Psoas muscle (tissue), 8 donors: ENCODE results near the gene TMEM132C. TPM values are rescaled to one million over a fixed set of nuclear protein-coding genes. Genes with fewer than 3 reads are reported as not detected.

Experiments
- ATAC-seq, 4 donors: fragments of 200-7000 bp; cut with Tn5 transposase; one replicate each; pipeline ENCODE4 v1.9.1; 2020; ENCODE audit warnings: moderate library complexity in 3 of 4, mild to moderate bottlenecking in 2 of 4
- DNase-seq, 2 donors: peaks; one replicate each; pipeline ENCODE4 v3.0.0-alpha.2; 2020
- H3K27ac ChIP-seq: fragments of 200-600 bp; one replicate; pipeline ENCODE4 v1.8.0; 2022
- H3K27me3 ChIP-seq, 3 donors: fragments of 200-600 bp in 1 of 3; one replicate each; pipeline versions ENCODE4 v1.6.1 to v1.8.0; 2013 to 2022; ENCODE audit warnings: low read length in 2 of 3, mild to moderate bottlenecking in 2 of 3, moderate library complexity in 1 of 3; ENCODE audit not compliant: insufficient read depth in 3 of 3
- H3K36me3 ChIP-seq, 2 donors: fragments of 200-600 bp in 1 of 2; one replicate each; pipeline versions ENCODE4 v1.6.1 to v1.8.0; 2013 to 2022; ENCODE audit warnings: low read depth in 1 of 2, mild to moderate bottlenecking in 1 of 2, moderate library complexity in 1 of 2; ENCODE audit not compliant: insufficient read depth in 1 of 2
- H3K4me1 ChIP-seq: fragments of 200-600 bp; one replicate; pipeline ENCODE4 v1.8.0; 2022
- H3K4me3 ChIP-seq: fragments of 200-600 bp; one replicate; pipeline ENCODE4 v1.8.0; 2022; ENCODE audit warnings: mild to moderate bottlenecking
- H3K9me3 ChIP-seq: fragments of 200-600 bp; one replicate; pipeline ENCODE4 v1.8.0; 2022
- WGBS, 3 donors: extraction: QIAGEN DNeasy Blood & Tissue Kit; methylation state at CpG; one replicate each; pipeline versions ENCODE4 v1.1.6 to v1.1.7; 2013; 5-methylcytosine and 5-hydroxymethylcytosine counted together
- intact Hi-C, 2 donors: fragments of 100-400 bp; cut with DNase I; formaldehyde crosslinking; loops; one replicate each; pipeline versions ENCODE4 v1.11.0 to v1.14.2; 2022
- polyA plus RNA-seq, 3 donors: library from polyadenylated mRNA; stranded (reverse); fragments of 200-250 nt; gene quantifications; one replicate each; pipeline ENCODE4 v1.2.3, GENCODE V29; 2013
- total RNA-seq, 4 donors: library from RNA; stranded (reverse); fragmentation: NEBNext Ultra II Directional in 2 of 4; extraction: Animal tissue kit (Norgen Biotek cat#: 25700) in 2 of 4; gene quantifications; one replicate each; pipeline versions ENCODE4 v1.2.1 to v1.2.4, GENCODE V29; 2021 to 2023
- TF ChIP-seq, protein P1 (sequence below): fragments of 200-600 bp; IDR thresholded peaks from one replicate; pipeline ENCODE4 v1.8.0; 2022; ENCODE audit warnings: antibody characterized with exemption
- donor health status: healthy with polysubstance abuse.
- donor health status: DM: no; HTN: no; CAD: no; lungs with moderate emphysema.
- donor health status: Bipolar disorder and iron deficiency.
- donor health status: healthy.
- donor health status: DM: yes; HTN: yes; CAD: no.
- donor health status: DM: no; HTN: no; CAD: no.
- donor health status: DM: no; HTN: no; CAD: no.
- donor health status: DM: yes; HTN: yes; CAD: no.

TMEM132C gene
- total and polyA plus RNA-seq, 7 donors, result 0.16 to 0.77 (median 0.47) TPM

DNA sequence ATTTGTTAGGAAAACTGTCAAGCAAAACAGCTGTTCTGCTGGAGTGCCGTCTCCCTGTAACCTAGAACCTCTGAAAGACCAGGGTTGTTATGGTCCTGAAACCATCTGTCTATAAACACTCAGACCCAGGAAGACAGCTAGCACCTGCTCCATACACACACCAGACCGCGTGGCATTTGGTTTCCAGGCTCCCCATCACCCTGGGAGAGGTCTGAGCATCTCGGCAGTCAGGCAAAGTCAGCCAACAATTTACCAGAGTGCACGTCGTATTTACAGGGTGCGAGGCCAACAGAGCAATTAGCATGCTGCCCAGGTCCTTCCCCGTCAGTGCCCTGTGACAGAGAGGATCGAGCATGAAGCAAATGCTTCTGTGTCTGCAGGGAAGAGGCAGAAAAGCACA, 284.3 kb downstream of the TMEM132C start:
- DNase-seq (no peak), ATAC-seq (no peak)
- no peak overlapping the region for H3K27ac ChIP-seq
- H3K4me3 ChIP-seq, result no peak overlapping the region
- intact Hi-C loops, result no loop called here
- no peaks in the 10 kb centered on the region for H3K9me3 ChIP-seq
- no peaks in the 10 kb centered on the region for H3K4me1 ChIP-seq
- TF ChIP-seq, protein P1, sequence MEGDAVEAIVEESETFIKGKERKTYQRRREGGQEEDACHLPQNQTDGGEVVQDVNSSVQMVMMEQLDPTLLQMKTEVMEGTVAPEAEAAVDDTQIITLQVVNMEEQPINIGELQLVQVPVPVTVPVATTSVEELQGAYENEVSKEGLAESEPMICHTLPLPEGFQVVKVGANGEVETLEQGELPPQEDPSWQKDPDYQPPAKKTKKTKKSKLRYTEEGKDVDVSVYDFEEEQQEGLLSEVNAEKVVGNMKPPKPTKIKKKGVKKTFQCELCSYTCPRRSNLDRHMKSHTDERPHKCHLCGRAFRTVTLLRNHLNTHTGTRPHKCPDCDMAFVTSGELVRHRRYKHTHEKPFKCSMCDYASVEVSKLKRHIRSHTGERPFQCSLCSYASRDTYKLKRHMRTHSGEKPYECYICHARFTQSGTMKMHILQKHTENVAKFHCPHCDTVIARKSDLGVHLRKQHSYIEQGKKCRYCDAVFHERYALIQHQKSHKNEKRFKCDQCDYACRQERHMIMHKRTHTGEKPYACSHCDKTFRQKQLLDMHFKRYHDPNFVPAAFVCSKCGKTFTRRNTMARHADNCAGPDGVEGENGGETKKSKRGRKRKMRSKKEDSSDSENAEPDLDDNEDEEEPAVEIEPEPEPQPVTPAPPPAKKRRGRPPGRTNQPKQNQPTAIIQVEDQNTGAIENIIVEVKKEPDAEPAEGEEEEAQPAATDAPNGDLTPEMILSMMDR, result no peak
- H3K36me3 ChIP-seq, result no peaks in the 10 kb centered on the region
- WGBS, 3 donors, result 12 to 19% (median 17%) methylated on average over 9 of the region's 9 CpGs
- H3K27me3 ChIP-seq, result peaks cover 0 to 2% (median 0%) of the 10 kb centered on the region in 3 donors

DNA sequence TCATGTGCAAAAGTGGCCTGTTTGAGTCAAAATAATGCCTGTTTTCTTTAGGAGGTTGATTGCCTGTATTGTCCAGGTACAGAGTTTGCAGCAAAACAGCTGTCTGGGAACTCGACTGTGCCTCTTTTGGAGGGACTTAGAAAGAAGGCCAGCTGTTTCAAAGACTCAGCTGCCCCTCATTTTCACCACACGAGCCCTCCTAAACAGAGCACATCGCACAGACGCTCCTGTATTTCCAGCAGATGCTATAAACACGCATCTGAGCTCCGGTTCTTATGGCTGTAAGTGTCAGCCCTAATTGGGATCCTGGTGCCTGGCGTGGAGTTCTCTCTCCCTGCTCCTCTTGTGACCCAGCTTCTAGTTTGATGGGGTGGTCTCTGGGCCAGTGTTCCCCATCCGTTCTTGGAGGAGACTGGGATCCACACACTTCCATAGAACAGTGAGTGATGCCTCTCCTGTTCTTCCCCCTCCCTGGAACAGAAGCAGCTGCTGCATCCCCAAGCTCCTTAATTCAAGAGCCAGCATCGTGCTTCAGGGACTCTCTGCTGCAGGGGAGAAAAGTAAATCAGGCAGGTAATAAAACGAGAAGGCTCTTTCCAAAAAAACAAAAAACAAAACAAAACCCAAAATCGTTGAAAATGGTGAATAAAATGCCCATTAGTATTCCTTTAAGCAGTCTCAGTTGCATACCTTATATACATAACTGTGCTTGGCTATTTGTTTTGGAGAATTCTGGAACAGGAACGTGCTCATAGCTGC, 287.8 kb downstream of the TMEM132C start:
- H3K27me3 ChIP-seq, result no peaks in the 10 kb centered on the region
- no peaks in the 10 kb centered on the region for H3K9me3 ChIP-seq
- H3K36me3 ChIP-seq, result no peaks in the 10 kb centered on the region
- H3K4me3 ChIP-seq, result no peak overlapping the region
- ATAC-seq (no peak), DNase-seq (no peak)
- no peak overlapping the region for H3K27ac ChIP-seq
- no peaks in the 10 kb centered on the region for H3K4me1 ChIP-seq
- intact Hi-C loops, result no loop called here
- 18 to 28% (median 19%) methylated on average over 12 of the region's 12 CpGs for WGBS, 3 donors
- TF ChIP-seq, protein P1, result no peak

DNA sequence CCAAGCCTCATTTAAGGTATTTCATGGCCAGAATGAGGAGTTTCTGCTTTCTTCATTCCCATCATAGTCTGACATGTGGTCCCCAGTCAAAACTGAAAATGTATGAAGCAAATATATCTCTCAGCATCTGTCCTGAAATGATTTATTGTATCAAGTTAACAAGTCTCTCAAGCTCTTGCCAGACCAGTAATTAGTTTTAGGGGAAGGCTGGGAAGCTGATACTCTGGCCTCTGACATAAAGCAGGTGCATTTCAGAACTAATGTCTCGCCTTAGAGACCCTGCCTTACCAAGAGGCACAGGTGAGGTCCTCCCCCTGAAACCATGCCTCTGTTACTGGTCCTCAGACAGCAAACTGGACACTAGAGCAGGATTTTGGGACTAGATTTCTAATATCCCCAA, 290.3 kb downstream of the TMEM132C start:
- WGBS, 3 donors, result 72 to 82% (median 79%) methylated on average over 1 of the region's 1 CpG
- no peak overlapping the region for H3K27ac ChIP-seq
- H3K9me3 ChIP-seq, result no peaks in the 10 kb centered on the region
- no peaks in the 10 kb centered on the region for H3K36me3 ChIP-seq
- TF ChIP-seq, protein P1, result no peak
- ATAC-seq, result no peak
- no peaks in the 10 kb centered on the region for H3K27me3 ChIP-seq
- intact Hi-C loops, result no loop called here
- no peak overlapping the region for H3K4me3 ChIP-seq
- no peak for DNase-seq
- no peaks in the 10 kb centered on the region for H3K4me1 ChIP-seq

DNA sequence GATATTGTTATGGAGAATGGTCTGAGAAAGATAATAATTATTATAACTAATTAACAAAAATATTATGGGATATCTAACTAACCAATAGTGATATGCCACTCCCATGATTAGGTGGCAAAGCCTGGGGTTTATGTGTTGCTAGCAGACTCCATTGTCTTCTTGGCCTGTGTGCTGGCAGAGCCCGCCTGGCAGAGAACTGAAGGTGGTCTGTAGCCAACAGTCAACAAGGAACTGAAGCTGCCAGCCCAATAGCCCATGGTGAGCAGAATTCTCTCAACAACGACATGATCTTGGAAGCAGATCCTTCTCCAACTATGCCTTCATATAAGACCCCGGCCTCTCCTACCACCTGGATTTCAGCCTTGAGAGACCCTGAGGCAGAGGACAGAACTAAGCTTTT, 298.0 kb downstream of the TMEM132C start:
- no peaks in the 10 kb centered on the region for H3K4me1 ChIP-seq
- no peaks in the 10 kb centered on the region for H3K27me3 ChIP-seq
- H3K4me3 ChIP-seq, result no peak overlapping the region
- no peak for ATAC-seq
- peaks cover 5% of the 10 kb centered on the region for H3K9me3 ChIP-seq
- no peak for DNase-seq
- TF ChIP-seq, protein P1, result no peak
- 43 to 70% (median 52%) methylated on average over 3 of the region's 3 CpGs for WGBS, 3 donors
- intact Hi-C loops, result no loop called here
- H3K27ac ChIP-seq, result no peak overlapping the region
- no peaks in the 10 kb centered on the region for H3K36me3 ChIP-seq

DNA sequence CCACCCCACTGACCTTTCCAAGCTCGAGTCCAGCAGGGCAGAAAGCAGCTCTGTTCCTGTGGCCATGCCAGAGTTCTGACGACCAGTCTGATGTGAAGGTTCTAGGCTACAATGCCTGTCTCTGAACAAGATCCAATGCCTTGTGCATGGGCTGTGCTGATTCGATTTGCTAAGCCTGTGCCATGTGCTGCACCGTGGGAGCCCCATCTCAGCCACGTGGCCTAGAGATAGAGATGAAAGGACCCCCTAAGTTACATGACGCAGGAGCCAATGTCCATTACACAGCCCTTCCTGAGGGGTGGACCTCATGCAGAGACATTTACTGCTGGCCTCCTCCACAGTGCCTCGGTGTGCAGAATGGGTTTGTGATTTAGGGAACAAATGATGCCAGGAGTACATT, 300.8 kb downstream of the TMEM132C start:
- no peaks in the 10 kb centered on the region for H3K27me3 ChIP-seq
- TF ChIP-seq, protein P1, result no peak
- peaks cover 10% of the 10 kb centered on the region for H3K9me3 ChIP-seq
- H3K4me3 ChIP-seq, result no peak overlapping the region
- 43 to 54% (median 46%) methylated on average over 7 of the region's 7 CpGs for WGBS, 3 donors
- no peaks in the 10 kb centered on the region for H3K36me3 ChIP-seq
- no peak for ATAC-seq
- H3K27ac ChIP-seq, result no peak overlapping the region
- intact Hi-C loops, result no loop called here
- no peaks in the 10 kb centered on the region for H3K4me1 ChIP-seq
- DNase-seq, result no peak
